Measurements from ENCODE around the gene OR2L5. TPM values are rescaled to one million over a fixed set of nuclear protein-coding genes. Genes with fewer than 3 reads are reported as not detected.

Gene OR2L5
- polyA plus RNA-seq, 3 donors = not detected

- no peaks in the 10 kb centered on the region for H3K4me1 Mint-ChIP-seq
- H3K4me3 Mint-ChIP-seq = no peak overlapping the region
- H3K27ac Mint-ChIP-seq = no peak overlapping the region
- no peak for TF ChIP-seq CTCF (IDR thresholded peaks at IDR 0.05)
- Histone ChIP-seq H3K4me1 (ENCODE audit: control insufficient read depth in 1 of 2, insufficient read depth in 2 of 2, low read length in 2 of 2) (no peaks in the 10 kb centered on the region), H3K27me3 (ENCODE audit: control insufficient read depth in 2 of 2, insufficient read depth in 2 of 2, low read length in 2 of 2) (no peaks in the 10 kb centered on the region), H2AFZ (ENCODE audit: insufficient read depth, low read depth, low read length, poor library complexity, severe bottlenecking) (no peak overlapping the region), H3K27ac (ENCODE audit: low read depth in 1 of 2, low read length in 2 of 2) (no peak overlapping the region), H3K4me2 (replicated peaks; ENCODE audit: extremely low read depth, low read length, poor library complexity, severe bottlenecking) (no peak overlapping the region), H3K4me3 (replicated peaks in 1 of 3; ENCODE audit: low read depth in 2 of 3, low read length in 3 of 3) (no peak overlapping the region), H3K36me3 (replicated peaks in 1 of 2; ENCODE audit: control insufficient read depth in 1 of 2, insufficient read depth in 2 of 2, low read length in 2 of 2) (no peaks in the 10 kb centered on the region), H4K20me1 (ENCODE audit: insufficient read depth, low read length) (no peaks in the 10 kb centered on the region), H3K9ac (ENCODE audit: insufficient read depth, low read length, poor library complexity, severe bottlenecking) (no peak overlapping the region), H3K79me2 (ENCODE audit: insufficient read depth, low read length) (no peaks in the 10 kb centered on the region), H3K9me3 (replicated peaks in 1 of 2; ENCODE audit: control insufficient read depth in 1 of 2, insufficient read depth in 1 of 2, low read length in 2 of 2) (no peaks in the 10 kb centered on the region)
- no peaks in the 10 kb centered on the region for H3K36me3 Mint-ChIP-seq
- WGBS (ENCODE audit: insufficient coverage) = no CpG with 5 or more reads among the region's 3 CpGs
- no peak for DNase-seq
- intact Hi-C loops (cut with micrococcal nuclease) = no loop called here
- peaks cover 0 to 2% (median 2%) of the 10 kb centered on the region in 3 donors for H3K27me3 Mint-ChIP-seq (ENCODE audit: low read depth in 3 of 3)
- peaks cover 4 to 18% (median 11%) of the 10 kb centered on the region in 7 donors for H3K9me3 Mint-ChIP-seq
Measured at GRCh38 chr1:248065604-248066003, 52.1 kb downstream of the OR2L5 start.

Small RNA genes within 50 kb of the gene (small RNA-seq; reads per million reads assigned to genes)
- not detected for gene RF00019 (ENCODE audit: insufficient read length, low read depth)

Other genes with a start within 250 kb of the OR2L5 start
- not detected for gene OR14A16, start 189.5 kb upstream of the OR2L5 start, polyA plus RNA-seq
- not detected for gene OR11L1, start 171.8 kb upstream of the OR2L5 start, polyA plus RNA-seq
- gene TRIM58, start 156.5 kb upstream of the OR2L5 start, polyA plus RNA-seq = under 1 TPM; 0.43 to 0.83 (median 0.68) TPM
- gene OR2W3, start 118.1 kb upstream of the OR2L5 start, polyA plus RNA-seq = under 1 TPM in 2 of 3 donors, not detected in 1; 0.09 to 0.31 TPM
- not detected for gene OR2T8, start 93.4 kb upstream of the OR2L5 start, polyA plus RNA-seq
- gene OR2AJ1, start 88.8 kb upstream of the OR2L5 start, polyA plus RNA-seq = not detected
- not detected for gene OR2L8, start 64.8 kb upstream of the OR2L5 start, polyA plus RNA-seq
- gene OR2AK2, start 48.4 kb upstream of the OR2L5 start, polyA plus RNA-seq = not detected
- under 1 TPM in 1 of 3 donors, not detected in 2; 0.05 TPM for gene OR2L2, start 16.4 kb downstream of the OR2L5 start, polyA plus RNA-seq
- not detected for gene OR2L3, start 33.2 kb downstream of the OR2L5 start, polyA plus RNA-seq
- not detected for gene OR2L13, start 81.5 kb downstream of the OR2L5 start, polyA plus RNA-seq
- not detected for gene OR2M5, start 131.5 kb downstream of the OR2L5 start, polyA plus RNA-seq
- not detected for gene OR2M2, start 161.2 kb downstream of the OR2L5 start, polyA plus RNA-seq
- not detected for gene OR2M3, start 183.6 kb downstream of the OR2L5 start, polyA plus RNA-seq
- gene OR2M4, start 217.8 kb downstream of the OR2L5 start, polyA plus RNA-seq = not detected

Measured in CD14-positive monocyte (primary cell).